MM.1S (cell line): ENCODE results near the gene KDM4D.

Experiments used
- EZH2 ChIP-seq: fragments of 300-600 bp; sonication (generic); optimal IDR thresholded peaks from 2 replicates; pipeline ENCODE3; 2017; ENCODE audit warnings: low read depth, mild to moderate bottlenecking, antibody characterized with exemption, low read length, mixed read lengths
- EZH2phosphoT487 ChIP-seq: fragments of 300-600 bp; sonication (generic); IDR thresholded peaks from 2 replicates; pipeline ENCODE4 v1.6.1; 2018; ENCODE audit warnings: antibody characterized with exemption, low read length
- TF ChIP-seq, protein P1 (sequence below): fragments of 300-600 bp; sonication (generic); IDR thresholded peaks from 2 replicates; pipeline ENCODE4 v1.5.1; 2016; ENCODE audit warnings: antibody characterized with exemption, low read length, mixed read lengths

- TF ChIP-seq, protein P1, sequence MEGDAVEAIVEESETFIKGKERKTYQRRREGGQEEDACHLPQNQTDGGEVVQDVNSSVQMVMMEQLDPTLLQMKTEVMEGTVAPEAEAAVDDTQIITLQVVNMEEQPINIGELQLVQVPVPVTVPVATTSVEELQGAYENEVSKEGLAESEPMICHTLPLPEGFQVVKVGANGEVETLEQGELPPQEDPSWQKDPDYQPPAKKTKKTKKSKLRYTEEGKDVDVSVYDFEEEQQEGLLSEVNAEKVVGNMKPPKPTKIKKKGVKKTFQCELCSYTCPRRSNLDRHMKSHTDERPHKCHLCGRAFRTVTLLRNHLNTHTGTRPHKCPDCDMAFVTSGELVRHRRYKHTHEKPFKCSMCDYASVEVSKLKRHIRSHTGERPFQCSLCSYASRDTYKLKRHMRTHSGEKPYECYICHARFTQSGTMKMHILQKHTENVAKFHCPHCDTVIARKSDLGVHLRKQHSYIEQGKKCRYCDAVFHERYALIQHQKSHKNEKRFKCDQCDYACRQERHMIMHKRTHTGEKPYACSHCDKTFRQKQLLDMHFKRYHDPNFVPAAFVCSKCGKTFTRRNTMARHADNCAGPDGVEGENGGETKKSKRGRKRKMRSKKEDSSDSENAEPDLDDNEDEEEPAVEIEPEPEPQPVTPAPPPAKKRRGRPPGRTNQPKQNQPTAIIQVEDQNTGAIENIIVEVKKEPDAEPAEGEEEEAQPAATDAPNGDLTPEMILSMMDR, result no peak
- TF ChIP-seq EZH2phosphoT487, result no peak
- TF ChIP-seq EZH2, result no peak
Measured at GRCh38 chr11:95014184-95014821, 40.8 kb downstream of the KDM4D start.
